Gastroesophageal sphincter (tissue), 3 donors: Measurements from ENCODE around the gene ZNF254.

Experiments used
- CTCF ChIP-seq, 4 experiments: fragments of 200-600 bp in 2 of 4; fragments of 450-650 bp in 2 of 4; sonication (generic) in 1 of 4; IDR thresholded peaks; one replicate each; pipeline ENCODE4 v1.5.1; 2017 to 2019; ENCODE audit warnings: antibody characterized with exemption in 4 of 4, mild to moderate bottlenecking in 2 of 4, moderate library complexity in 2 of 4
- POLR2A ChIP-seq, 2 donors: fragments of 450-650 bp; IDR thresholded peaks; one replicate each; pipeline ENCODE4 v1.6.1; 2017; ENCODE audit warnings: antibody characterized with exemption in 2 of 2, mild to moderate bottlenecking in 2 of 2, moderate library complexity in 1 of 2
- POLR2AphosphoS5 ChIP-seq: sonication (generic); formaldehyde crosslinking; IDR thresholded peaks from one replicate; pipeline ENCODE4 v1.6.1; 2017; ENCODE audit warnings: antibody characterized with exemption

GRCh38 chr19:24064175-24064574 is 22.8 kb upstream of the ZNF254 start:
- no peak for TF ChIP-seq CTCF (IDR thresholded peaks at IDR 0.05)
- no peak for TF ChIP-seq POLR2A (IDR thresholded peaks at IDR 0.05)
- TF ChIP-seq POLR2AphosphoS5: no peak
